Activated CD8-positive, alpha-beta T cell treated with anti-CD3 and anti-CD28 coated beads, Interleukin-2, amount 10 ng/mL, durations not matched to agents 7 days and 5 days (primary cell): Measurements from ENCODE around the gene TBC1D5. TPM values are rescaled to one million over a fixed set of nuclear protein-coding genes. Genes with fewer than 3 reads are reported as not detected.
"Not testable (repeated sequence)": the region's sequence is repeated elsewhere in the genome, so short reads cannot be mapped to it uniquely, and the experiment has no call there.

Experiments used
- ATAC-seq: fragments of 150-1000 bp; cut with Tn5 transposase; one replicate; pipeline ENCODE4 v1.10.0; 2021; ENCODE audit warnings: moderate library complexity
- CTCF ChIA-PET: fragments of 350-600 bp; sonication (Branson Sonifier 250); formaldehyde crosslinking; loops from one replicate; lab custom pipeline; 2021; ENCODE audit warnings: antibody characterized with exemption; lab: Charles Lee
- POLR2A ChIA-PET: fragments of 350-600 bp; sonication (Branson Sonifier 250); formaldehyde crosslinking; loops from one replicate; lab custom pipeline; 2021; ENCODE audit warnings: antibody characterized with exemption; lab: Charles Lee
- DNase-seq: peaks from one replicate; pipeline ENCODE4 v3.0.0-alpha.2; 2020
- H3K27ac Mint-ChIP-seq: one replicate; pipeline ENCODE4 v1.8.0; 2021; ENCODE audit warnings: mild to moderate bottlenecking, mixed read lengths
- H3K27me3 Mint-ChIP-seq: one replicate; pipeline ENCODE4 v1.8.0; 2021; ENCODE audit warnings: low read depth, mixed read lengths
- H3K36me3 Mint-ChIP-seq: one replicate; pipeline ENCODE4 v1.8.0; 2021; ENCODE audit warnings: low read depth, mixed read lengths
- H3K4me1 Mint-ChIP-seq: one replicate; pipeline ENCODE4 v1.8.0; 2021; ENCODE audit warnings: low read depth, mixed read lengths
- H3K4me3 Mint-ChIP-seq: one replicate; pipeline ENCODE4 v1.8.0; 2021; ENCODE audit warnings: mild to moderate bottlenecking, mixed read lengths
- H3K9me3 Mint-ChIP-seq: one replicate; pipeline ENCODE4 v1.8.0; 2022; ENCODE audit warnings: mixed read lengths; ENCODE audit not compliant: insufficient read depth
- total RNA-seq, 2 experiments: library from RNA; stranded (reverse); gene quantifications; one replicate each; pipeline ENCODE4 v1.2.3, GENCODE V29; 2021

TBC1D5 gene
- total RNA-seq, 2 experiments from 2014 or later: 51.2 to 52.8 TPM

DNA sequence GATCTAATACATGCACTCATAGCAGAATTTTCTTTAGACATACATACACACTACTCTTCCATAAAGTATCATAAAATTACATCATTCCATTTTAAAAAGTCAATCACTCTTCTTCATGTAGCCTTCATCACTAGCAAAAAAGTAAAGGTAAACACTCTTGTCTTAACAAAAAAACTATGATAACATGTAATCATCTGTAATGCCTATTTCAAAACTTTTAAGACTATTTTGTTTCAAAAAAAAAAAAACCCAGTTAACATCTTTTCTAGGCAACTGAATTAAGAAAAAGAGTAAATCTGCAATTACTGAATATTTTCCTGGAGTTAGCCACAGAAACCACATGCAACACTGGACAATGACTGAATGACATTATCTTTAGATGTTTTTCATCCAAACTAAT lies 4.8 kb downstream of the TBC1D5 start:
- Mint-ChIP-seq H3K4me3 (no peak overlapping the region), H3K9me3 (no peaks in the 10 kb centered on the region), H3K36me3 (peaks cover 28% of the 10 kb centered on the region), H3K27me3 (no peaks in the 10 kb centered on the region), H3K27ac (no peak overlapping the region), H3K4me1 (peaks cover 41% of the 10 kb centered on the region)
- POLR2A ChIA-PET: no interaction called here
- DNase-seq (no peak), ATAC-seq (no peak)
- CTCF ChIA-PET: no interaction called here

- peaks cover 33% of the 10 kb centered on the region for H3K36me3 Mint-ChIP-seq
- H3K4me1 Mint-ChIP-seq: peaks cover 46% of the 10 kb centered on the region
- not testable (repeated sequence) for H3K4me3 Mint-ChIP-seq
These were observed 7.1 kb downstream of the TBC1D5 start for GRCh38 chr3:17735362-17735761.

DNA sequence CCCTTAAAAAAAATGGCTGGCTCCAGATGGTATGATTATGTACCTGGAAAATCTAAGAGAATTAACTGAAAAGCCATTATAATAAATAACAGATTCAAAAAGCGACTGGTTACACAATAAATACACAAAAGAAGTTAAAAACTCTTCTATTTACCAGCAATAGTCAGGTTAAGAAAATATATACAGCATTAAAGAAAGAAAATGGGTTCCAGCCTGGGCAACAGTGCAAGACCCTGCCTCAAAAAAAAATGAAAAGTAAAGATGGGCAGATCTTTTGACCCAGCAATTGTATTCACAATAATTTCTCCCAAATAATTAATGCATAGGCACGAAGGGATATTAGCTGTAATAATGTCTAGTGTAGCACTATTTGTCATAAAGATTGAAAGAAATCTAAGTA lies 8.7 kb downstream of the TBC1D5 start:
- Mint-ChIP-seq H3K4me1 (peaks cover 41% of the 10 kb centered on the region), H3K4me3 (no peak overlapping the region), H3K36me3 (peaks cover 37% of the 10 kb centered on the region), H3K27ac (no peak overlapping the region), H3K9me3 (peaks cover 3% of the 10 kb centered on the region), H3K27me3 (no peaks in the 10 kb centered on the region)
- DNase-seq (no peak), ATAC-seq (no peak)
- CTCF ChIA-PET: interaction anchor here (1.0 kb wide), 1 partner anchor 89 kb away, joined by 3 read pairs; no protein-coding TSS in a partner anchor
- POLR2A ChIA-PET: no interaction called here

More at GRCh38 chr3:17735362-17735761, 7.1 kb downstream of the TBC1D5 start:
- H3K27me3 Mint-ChIP-seq, H3K27ac Mint-ChIP-seq, DNase-seq, CTCF ChIA-PET, H3K9me3 Mint-ChIP-seq, ATAC-seq: not testable (repeated sequence)
- POLR2A ChIA-PET: interaction anchor here (1.0 kb wide), 1 partner anchor 12 kb away, joined by 5 read pairs; no protein-coding TSS in a partner anchor

DNA sequence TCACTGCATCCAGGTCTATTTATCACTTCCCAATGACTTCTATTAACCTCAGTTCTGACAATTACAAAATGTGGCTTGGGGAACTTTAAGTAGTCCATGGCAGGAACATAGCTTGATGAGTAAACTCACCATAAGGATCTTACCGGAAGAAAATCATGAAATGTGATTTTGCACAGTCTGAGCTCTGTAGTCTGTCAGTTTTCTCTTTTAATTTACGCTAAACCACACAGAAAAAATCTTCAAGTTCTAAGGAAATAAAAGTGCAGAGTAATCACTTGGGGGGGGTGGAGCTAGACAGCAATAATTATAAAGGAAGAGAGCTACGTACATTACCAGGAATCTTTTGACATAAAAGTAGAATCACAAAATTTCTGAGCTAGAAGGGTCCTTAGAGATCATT lies 9.2 kb downstream of the TBC1D5 start:
- ATAC-seq: no peak
- Mint-ChIP-seq H3K36me3 (peaks cover 40% of the 10 kb centered on the region), H3K27ac (no peak overlapping the region), H3K9me3 (peaks cover 5% of the 10 kb centered on the region), H3K4me1 (peaks cover 40% of the 10 kb centered on the region), H3K4me3 (no peak overlapping the region), H3K27me3 (no peaks in the 10 kb centered on the region)
- DNase-seq: no peak
- POLR2A ChIA-PET: no interaction called here
- CTCF ChIA-PET: interaction anchor here (1.0 kb wide), 1 partner anchor 88 kb away, joined by 3 read pairs; no protein-coding TSS in a partner anchor

DNA sequence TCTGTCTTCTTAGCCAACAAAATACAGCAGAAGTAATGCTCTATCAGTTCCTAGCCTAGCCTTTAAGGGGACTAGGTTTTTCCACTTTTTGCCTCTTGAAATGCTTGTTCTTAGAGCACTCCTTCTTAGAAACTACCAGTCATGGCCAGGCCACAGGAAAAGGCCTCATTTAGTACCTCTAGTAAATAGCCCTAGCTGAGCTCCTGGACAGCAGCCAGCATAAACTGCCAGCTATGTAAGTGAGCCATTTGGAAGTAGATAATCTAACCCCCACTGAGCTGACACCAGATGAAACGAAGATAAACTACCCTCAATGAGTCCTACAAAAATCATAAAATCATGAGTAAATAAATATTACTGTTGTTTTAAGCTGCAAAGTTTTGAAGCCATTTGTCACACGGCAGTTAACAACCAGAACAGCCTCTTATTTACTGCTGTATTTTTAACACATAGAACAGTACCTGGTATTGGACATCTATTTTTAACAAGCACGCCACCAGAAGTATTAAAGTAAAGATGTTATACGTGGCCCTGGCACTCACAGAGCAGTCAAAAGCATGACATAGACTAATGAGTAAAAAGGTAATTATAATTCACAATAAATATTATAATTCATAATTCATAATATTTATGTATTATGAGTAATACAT lies 12.0 kb downstream of the TBC1D5 start:
- ATAC-seq (no peak), DNase-seq (no peak)
- Mint-ChIP-seq H3K27me3 (no peaks in the 10 kb centered on the region), H3K27ac (peak overlapping the region; percentile 42), H3K9me3 (peaks cover 15% of the 10 kb centered on the region), H3K36me3 (peaks cover 60% of the 10 kb centered on the region), H3K4me1 (peaks cover 29% of the 10 kb centered on the region), H3K4me3 (no peak overlapping the region)
- ChIA-PET POLR2A (no interaction called here), CTCF (interaction anchor here (1.2 to 1.7 kb wide), 2 partner anchors 16 to 85 kb away, joined by 3 to 5 read pairs; no protein-coding TSS in a partner anchor)

- POLR2A ChIA-PET: no interaction called here
- H3K9me3 Mint-ChIP-seq: peaks cover 15% of the 10 kb centered on the region
- peaks cover 10% of the 10 kb centered on the region for H3K4me1 Mint-ChIP-seq
- H3K36me3 Mint-ChIP-seq: peaks cover 52% of the 10 kb centered on the region
- ATAC-seq: no peak
- DNase-seq: no peak
- CTCF ChIA-PET: no interaction called here
- H3K27me3 Mint-ChIP-seq: no peaks in the 10 kb centered on the region
- H3K27ac Mint-ChIP-seq: no peak overlapping the region
- H3K4me3 Mint-ChIP-seq: no peak overlapping the region
These were observed 16.1 kb downstream of the TBC1D5 start for GRCh38 chr3:17726313-17726712.

DNA sequence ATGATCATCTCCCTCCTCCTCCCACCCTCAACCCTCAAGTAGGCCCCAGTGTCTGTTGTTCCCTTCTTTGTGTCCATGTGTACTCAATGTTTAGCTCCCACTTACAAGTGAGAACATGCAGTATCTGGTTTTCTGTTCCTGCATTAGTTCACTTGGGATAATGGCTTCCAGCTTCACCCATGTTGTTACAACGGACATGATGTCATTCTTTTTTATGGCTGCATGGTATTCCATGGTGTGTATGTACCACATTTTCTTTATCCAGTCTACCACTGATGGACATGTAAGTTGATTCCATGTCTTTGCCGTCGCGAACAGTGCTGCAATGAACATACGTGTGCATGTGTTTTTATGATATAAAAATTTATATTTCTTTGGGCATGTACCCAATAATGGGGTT lies 16.6 kb downstream of the TBC1D5 start:
- DNase-seq, H3K27ac Mint-ChIP-seq, POLR2A ChIA-PET, H3K4me3 Mint-ChIP-seq, H3K4me1 Mint-ChIP-seq, ATAC-seq, CTCF ChIA-PET, H3K27me3 Mint-ChIP-seq: not testable (repeated sequence)
- H3K9me3 Mint-ChIP-seq: peaks cover 13% of the 10 kb centered on the region
- peaks cover 49% of the 10 kb centered on the region for H3K36me3 Mint-ChIP-seq

GRCh38 chr3:17724948-17725347 lies 17.5 kb downstream of the TBC1D5 start:
- no peak for DNase-seq
- peaks cover 43% of the 10 kb centered on the region for H3K36me3 Mint-ChIP-seq
- ChIA-PET CTCF (interaction anchor here (0.6 kb wide), 1 partner anchor 203 kb away, joined by 5 read pairs; no protein-coding TSS in a partner anchor), POLR2A (no interaction called here)
- no peak overlapping the region for H3K27ac Mint-ChIP-seq
- no peak for ATAC-seq
- H3K9me3 Mint-ChIP-seq: peaks cover 12% of the 10 kb centered on the region
- no peaks in the 10 kb centered on the region for H3K4me1 Mint-ChIP-seq
- H3K27me3 Mint-ChIP-seq: no peaks in the 10 kb centered on the region
- no peak overlapping the region for H3K4me3 Mint-ChIP-seq

DNA sequence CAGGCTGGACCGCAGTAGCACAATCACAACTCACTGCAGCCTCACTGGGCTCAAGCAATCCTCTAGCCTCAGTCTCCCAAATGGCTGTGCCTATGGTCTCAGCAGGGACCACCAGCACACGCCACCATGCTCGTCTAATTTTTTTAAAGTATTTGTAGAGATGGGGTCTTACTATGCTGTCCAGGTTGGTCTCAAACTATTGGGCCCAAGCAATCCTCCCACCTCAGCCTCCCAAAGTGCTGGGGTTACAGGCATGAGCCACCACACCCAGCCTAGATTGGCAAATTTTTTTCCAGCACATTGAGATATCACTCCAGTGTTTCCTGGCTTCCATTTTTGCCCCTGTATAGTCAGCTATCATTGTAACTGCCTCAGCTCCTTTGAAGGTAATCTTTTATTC lies 18.3 kb downstream of the TBC1D5 start:
- Mint-ChIP-seq H3K27ac (no peak overlapping the region), H3K36me3 (peaks cover 40% of the 10 kb centered on the region), H3K4me3 (no peak overlapping the region), H3K4me1 (no peaks in the 10 kb centered on the region), H3K27me3 (no peaks in the 10 kb centered on the region), H3K9me3 (peaks cover 12% of the 10 kb centered on the region)
- ATAC-seq (no peak), DNase-seq (no peak)
- ChIA-PET POLR2A (no interaction called here), CTCF (no interaction called here)

DNA sequence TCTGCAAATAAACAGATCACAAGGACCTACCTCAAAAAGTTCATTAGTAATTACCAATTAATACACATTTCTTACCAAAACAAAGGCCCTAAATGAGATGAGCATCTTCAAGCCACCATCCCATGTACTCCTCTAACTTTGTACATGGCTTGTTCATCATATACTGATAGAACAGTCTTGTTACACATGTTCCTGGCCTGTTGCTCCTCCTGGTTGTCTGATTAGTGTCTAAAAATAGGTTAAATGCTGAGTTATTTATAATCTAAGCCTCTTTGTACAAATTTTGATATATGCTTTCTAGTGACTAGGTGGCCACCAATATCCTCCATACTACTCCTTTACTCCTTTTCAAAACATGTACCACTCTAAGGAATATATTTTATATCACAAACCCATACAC lies 25.0 kb downstream of the TBC1D5 start:
- CTCF ChIA-PET: no interaction called here
- Mint-ChIP-seq H3K27me3 (no peaks in the 10 kb centered on the region), H3K36me3 (peaks cover 34% of the 10 kb centered on the region), H3K27ac (no peak overlapping the region), H3K9me3 (peaks cover 21% of the 10 kb centered on the region), H3K4me3 (no peak overlapping the region), H3K4me1 (no peaks in the 10 kb centered on the region)
- no peak for ATAC-seq
- POLR2A ChIA-PET: no interaction called here
- DNase-seq: no peak

- ATAC-seq: no peak
- H3K9me3 Mint-ChIP-seq: peaks cover 21% of the 10 kb centered on the region
- ChIA-PET POLR2A (no interaction called here), CTCF (no interaction called here)
- H3K4me3 Mint-ChIP-seq: no peak overlapping the region
- no peak for DNase-seq
- peaks cover 34% of the 10 kb centered on the region for H3K36me3 Mint-ChIP-seq
- H3K4me1 Mint-ChIP-seq: no peaks in the 10 kb centered on the region
- no peak overlapping the region for H3K27ac Mint-ChIP-seq
- H3K27me3 Mint-ChIP-seq: no peaks in the 10 kb centered on the region
These were observed 28.0 kb downstream of the TBC1D5 start for GRCh38 chr3:17714473-17714872.

GRCh38 chr3:17709236-17709810 lies 33.1 kb downstream of the TBC1D5 start:
- no peak for ATAC-seq
- Mint-ChIP-seq H3K4me1 (no peaks in the 10 kb centered on the region), H3K27ac (no peak overlapping the region), H3K4me3 (no peak overlapping the region), H3K9me3 (peaks cover 11% of the 10 kb centered on the region), H3K36me3 (peaks cover 19% of the 10 kb centered on the region), H3K27me3 (no peaks in the 10 kb centered on the region)
- DNase-seq: no peak
- POLR2A ChIA-PET: interaction anchor here (0.9 kb wide), 1 partner anchor 65 kb away, joined by 3 read pairs; no protein-coding TSS in a partner anchor
- CTCF ChIA-PET: no interaction called here
